Esophagus squamous epithelium (tissue), 5 donors: ENCODE results near the gene MGAT5. TPM values are rescaled to one million over a fixed set of nuclear protein-coding genes. Genes with fewer than 3 reads are reported as not detected.

ENCODE experiments used
- DNase-seq: peaks from one replicate; lab custom pipeline; 2025; lab: John Stamatoyannopoulos, UW
- H3K27ac ChIP-seq, 4 donors: fragments of 200-600 bp; sonication (generic); one replicate each; pipeline ENCODE4 v1.5.1; 2016 to 2019; ENCODE audit warnings: mild to moderate bottlenecking in 1 of 4
- H3K27me3 ChIP-seq, 4 donors: fragments of 200-600 bp; sonication (generic); 1 replicate in 3 of 4; 2 replicates in 1 of 4; pipeline versions ENCODE4 v1.5.1 to v1.6.0; 2017 to 2021; ENCODE audit warnings: antibody characterized with exemption in 1 of 4
- H3K36me3 ChIP-seq, 3 donors: fragments of 200-600 bp; sonication (generic); one replicate each; pipeline ENCODE4 v1.5.1; 2016 to 2019
- H3K4me1 ChIP-seq, 3 donors: fragments of 200-600 bp; sonication (generic); one replicate each; pipeline ENCODE4 v1.5.1; 2017 to 2019
- H3K4me3 ChIP-seq, 4 donors: fragments of 200-600 bp; sonication (generic); 1 replicate in 3 of 4; 2 replicates in 1 of 4; pipeline ENCODE4 v1.5.1; 2016 to 2019; ENCODE audit warnings: mild to moderate bottlenecking in 2 of 4, moderate library complexity in 1 of 4
- H3K9me3 ChIP-seq, 3 donors: fragments of 200-600 bp; sonication (generic); one replicate each; pipeline ENCODE4 v1.5.1; 2016 to 2019
- CTCF ChIP-seq, 6 experiments: fragments of 450-650 bp in 4 of 6; fragments of 200-600 bp in 2 of 6; sonication (generic) in 2 of 6; IDR thresholded peaks; one replicate each; pipeline ENCODE4 v1.5.1; 2016 to 2019; ENCODE audit warnings: antibody characterized with exemption in 6 of 6, mild to moderate bottlenecking in 4 of 6, moderate library complexity in 4 of 6
- POLR2A ChIP-seq, 4 donors: fragments of 450-650 bp; IDR thresholded peaks; one replicate each; pipeline ENCODE4 v1.6.1; 2017; ENCODE audit warnings: antibody characterized with exemption in 4 of 4, mild to moderate bottlenecking in 4 of 4, moderate library complexity in 3 of 4
- WGBS, 2 donors: methylation state at CpG; one replicate each; pipeline ENCODE4 v1.1.5; 2018; 5-methylcytosine and 5-hydroxymethylcytosine counted together
- intact Hi-C: fragments of 100-400 bp; cut with DNase I; formaldehyde crosslinking; loops from one replicate; pipeline ENCODE4 v1.15.0; 2022
- total RNA-seq, 4 donors: library from RNA; depleted of rRNA; stranded (reverse); fragments of >200 nt; gene quantifications; one replicate each; pipeline ENCODE4 v1.1.0, GENCODE V29; 2016
- donor health status: DM: yes; HTN: yes; CAD: no.

Gene MGAT5
- total RNA-seq, 4 donors from 2014 or later, result 14.2 to 29.2 (median 24.6) TPM

- DNase-seq, result no peak
- H3K27me3 ChIP-seq, result no peaks in the 10 kb centered on the region
- peaks cover 0 to 9% (median 0%) of the 10 kb centered on the region in 3 donors for H3K36me3 ChIP-seq
- H3K9me3 ChIP-seq, result no peaks in the 10 kb centered on the region
- no peak overlapping the region for H3K27ac ChIP-seq
- TF ChIP-seq CTCF (IDR thresholded peaks at IDR 0.05) (no peak), POLR2A (IDR thresholded peaks at IDR 0.05) (no peak)
- WGBS, 2 donors, result 61 to 76% methylated on average over 3 of the region's 3 CpGs
- intact Hi-C loops, result no loop called here
- peaks cover 0 to 33% (median 14%) of the 10 kb centered on the region in 3 donors for H3K4me1 ChIP-seq
- H3K4me3 ChIP-seq, result no peak overlapping the region
Observed at GRCh38 chr2:134379722-134380121, 125.8 kb downstream of the MGAT5 start.

- H3K4me1 ChIP-seq, result peaks cover 0 to 25% (median 13%) of the 10 kb centered on the region in 3 donors
- no peak for DNase-seq
- WGBS, 2 donors, result 71 to 89% methylated on average over 1 of the region's 1 CpG
- H3K27ac ChIP-seq, result no peak overlapping the region
- intact Hi-C loops, result no loop called here
- H3K4me3 ChIP-seq, result no peak overlapping the region
- H3K27me3 ChIP-seq, result no peaks in the 10 kb centered on the region
- TF ChIP-seq POLR2A (IDR thresholded peaks at IDR 0.05) (no peak), CTCF (IDR thresholded peaks at IDR 0.05) (no peak)
- H3K9me3 ChIP-seq, result no peaks in the 10 kb centered on the region
- peaks cover 0 to 9% (median 0%) of the 10 kb centered on the region in 3 donors for H3K36me3 ChIP-seq
Observed at GRCh38 chr2:134381141-134381540, 127.3 kb downstream of the MGAT5 start.

GRCh38 chr2:134384131-134384530 lies 130.3 kb downstream of the MGAT5 start:
- WGBS, 2 donors, result 33 to 35% methylated on average over 4 of the region's 4 CpGs
- Histone ChIP-seq H3K9me3 (no peaks in the 10 kb centered on the region), H3K36me3 (no peaks in the 10 kb centered on the region), H3K4me3 (no peak overlapping the region), H3K27me3 (no peaks in the 10 kb centered on the region), H3K27ac (no peak overlapping the region), H3K4me1 (peaks cover 0 to 20% (median 8%) of the 10 kb centered on the region in 3 donors)
- TF ChIP-seq CTCF (IDR thresholded peaks at IDR 0.05) (no peak), POLR2A (IDR thresholded peaks at IDR 0.05) (no peak)
- intact Hi-C loops, result no loop called here
- no peak for DNase-seq

GRCh38 chr2:134385195-134385594 lies 131.3 kb downstream of the MGAT5 start:
- 64 to 96% methylated on average over 2 of the region's 2 CpGs for WGBS, 2 donors
- H3K9me3 ChIP-seq, result no peaks in the 10 kb centered on the region
- no peak for TF ChIP-seq POLR2A (IDR thresholded peaks at IDR 0.05)
- no peak for TF ChIP-seq CTCF (IDR thresholded peaks at IDR 0.05)
- no peak overlapping the region for H3K4me3 ChIP-seq
- intact Hi-C loops, result no loop called here
- H3K4me1 ChIP-seq, result peaks cover 0 to 9% (median 0%) of the 10 kb centered on the region in 3 donors
- H3K27me3 ChIP-seq, result no peaks in the 10 kb centered on the region
- H3K36me3 ChIP-seq, result no peaks in the 10 kb centered on the region
- H3K27ac ChIP-seq, result no peak overlapping the region
- DNase-seq, result no peak

GRCh38 chr2:134386310-134386709 lies 132.4 kb downstream of the MGAT5 start:
- no peaks in the 10 kb centered on the region for H3K27me3 ChIP-seq
- H3K27ac ChIP-seq, result no peak overlapping the region
- TF ChIP-seq POLR2A (IDR thresholded peaks at IDR 0.05), result no peak
- no peak for TF ChIP-seq CTCF (IDR thresholded peaks at IDR 0.05)
- intact Hi-C loops, result no loop called here
- no peak for DNase-seq
- H3K9me3 ChIP-seq, result no peaks in the 10 kb centered on the region
- H3K4me3 ChIP-seq, result no peak overlapping the region
- WGBS, 2 donors, result 92 to 93% methylated on average over 3 of the region's 3 CpGs
- H3K4me1 ChIP-seq, result peaks cover 0 to 9% (median 0%) of the 10 kb centered on the region in 3 donors
- H3K36me3 ChIP-seq, result no peaks in the 10 kb centered on the region
